OCI-LY7 (cell line): Measurements from ENCODE around the gene TANC1. TPM values are rescaled to one million over a fixed set of nuclear protein-coding genes. Genes with fewer than 3 reads are reported as not detected.
"Not testable (repeated sequence)": the region's sequence is repeated elsewhere in the genome, so short reads cannot be mapped to it uniquely, and the experiment has no call there.

Source experiments
- BruUV-seq: library from RNA; stranded (reverse); fragments of 400-500 nt; replicated peaks from 2 replicates; lab custom pipeline; 2021; lab: Mats Ljungman, UMichigan
- CTCF ChIA-PET: fragments of 300-600 bp; sonication (Branson Sonifier 250); formaldehyde crosslinking; loops from one replicate; lab custom pipeline; 2022; ENCODE audit warnings: antibody characterized with exemption; ENCODE audit not compliant: unreplicated experiment; lab: Charles Lee
- POLR2A ChIA-PET: fragments of 300-600 bp; sonication (Branson Sonifier 250); formaldehyde crosslinking; loops from one replicate; lab custom pipeline; 2022; ENCODE audit warnings: antibody characterized with exemption; lab: Charles Lee
- DNase-seq: peaks from one replicate; pipeline ENCODE4 v3.0.0-alpha.2; 2015; ENCODE audit warnings: low spot score
- H2AFZ ChIP-seq: fragments of 200-600 bp; sonication (generic), shearing (Covaris generic); 2 replicates; pipeline ENCODE4 v1.6.1; 2014; ENCODE audit warnings: mild to moderate bottlenecking, antibody characterized with exemption, low read length, moderate library complexity
- H3K27ac ChIP-seq: fragments of 200-600 bp; sonication (generic); 2 replicates; pipeline ENCODE4 v1.5.1; 2014; ENCODE audit warnings: mixed run types, low read depth, mild to moderate bottlenecking, moderate library complexity, low read length, inconsistent platforms; ENCODE audit not compliant: poor library complexity, severe bottlenecking
- H3K36me3 ChIP-seq: fragments of 200-600 bp; sonication (generic); 2 replicates; pipeline ENCODE4 v1.6.1; 2014; ENCODE audit warnings: mild to moderate bottlenecking, antibody characterized with exemption, low read length, moderate library complexity, mixed read lengths; ENCODE audit not compliant: insufficient read depth
- H3K4me1 ChIP-seq: fragments of 200-600 bp; sonication (generic); 2 replicates; pipeline ENCODE4 v1.5.1; 2014; ENCODE audit warnings: mild to moderate bottlenecking, low read length; ENCODE audit not compliant: insufficient read depth, poor library complexity, severe bottlenecking
- H3K4me2 ChIP-seq: fragments of 200-600 bp; sonication (generic); 2 replicates; pipeline ENCODE4 v1.6.1; 2014; ENCODE audit warnings: mild to moderate bottlenecking, low read length
- H3K4me3 ChIP-seq: fragments of 200-600 bp; sonication (generic); 2 replicates; pipeline ENCODE4 v1.5.1; 2014; ENCODE audit warnings: mild to moderate bottlenecking, low read depth, low read length; ENCODE audit not compliant: poor library complexity, severe bottlenecking
- H3K79me2 ChIP-seq: fragments of 200-600 bp; sonication (generic); 2 replicates; pipeline ENCODE4 v1.6.1; 2016; ENCODE audit warnings: low read depth, mild to moderate bottlenecking, low read length, moderate library complexity, mixed read lengths; ENCODE audit not compliant: insufficient read depth
- H3K9me2 ChIP-seq: fragments of 200-600 bp; sonication (generic); 2 replicates; pipeline ENCODE4 v1.6.1; 2016; ENCODE audit warnings: mild to moderate bottlenecking, low read length, mixed read lengths; ENCODE audit not compliant: insufficient read depth
- H3K9me3 ChIP-seq: fragments of 200-600 bp; sonication (generic); 2 replicates; pipeline ENCODE4 v1.6.1; 2014; ENCODE audit warnings: mild to moderate bottlenecking, mixed run types, low read length, mixed read lengths
- H4K20me1 ChIP-seq: fragments of 200-600 bp; sonication (generic); 2 replicates; pipeline ENCODE4 v1.6.1; 2014; ENCODE audit warnings: mild to moderate bottlenecking, antibody characterized with exemption, low read length, moderate library complexity, mixed read lengths; ENCODE audit not compliant: insufficient read depth
- CTCF ChIP-seq: fragments of 200-600 bp; sonication (generic); conservative IDR thresholded peaks from 2 replicates; pipeline ENCODE4 v1.5.1; 2014; ENCODE audit warnings: mild to moderate bottlenecking, antibody characterized with exemption, low read length, moderate library complexity, mixed read lengths
- EZH2phosphoT487 ChIP-seq: fragments of 200-600 bp; sonication (generic); IDR thresholded peaks from 2 replicates; pipeline ENCODE4 v1.6.1; 2018; ENCODE audit warnings: low read depth, borderline replicate concordance, mild to moderate bottlenecking, mixed run types, antibody characterized with exemption, low read length, moderate library complexity, mixed read lengths
- intact Hi-C: fragments of 100-400 bp; cut with micrococcal nuclease; formaldehyde crosslinking; loops from one replicate; pipeline ENCODE4 v1.10.0; 2022; ENCODE audit not compliant: unreplicated experiment
- total RNA-seq, 2 experiments: library from RNA; depleted of rRNA in 1 of 2; stranded (reverse); fragments of >200 nt in 1 of 2; shearing (Covaris generic) in 1 of 2; gene quantifications; 2 replicates each; pipeline ENCODE4 v1.2.3, GENCODE V29; 2014 to 2022

The TANC1 gene
- total RNA-seq, 2 experiments from 2014 or later: 0.04 TPM; not detected in 1

GRCh38 chr2:159139216-159139933, 170.9 kb downstream of the TANC1 start:
- no peak overlapping the region for H3K4me2 ChIP-seq
- POLR2A ChIA-PET: interaction anchor here (0.6 to 1.8 kb wide), 4 partner anchors 8 to 246 kb away, joined by 3 to 5 read pairs (median 4); no protein-coding TSS in a partner anchor

GRCh38 chr2:159140070-159140769, 171.8 kb downstream of the TANC1 start:
- no peaks in the 10 kb centered on the region for H3K79me2 ChIP-seq
- intact Hi-C loops: no loop called here
- POLR2A ChIA-PET: interaction anchor here (0.6 to 0.7 kb wide), 3 partner anchors 12 to 383 kb away, joined by 3 to 4 read pairs (median 3); no protein-coding TSS in a partner anchor
- TF ChIP-seq CTCF (no peak), EZH2phosphoT487 (no peak)
- H3K9me2 ChIP-seq: no peaks in the 10 kb centered on the region
- no peak for DNase-seq
- BruUV-seq: no TSS peak
- H3K4me1 ChIP-seq: no peaks in the 10 kb centered on the region
- no peak overlapping the region for H2AFZ ChIP-seq
- no peaks in the 10 kb centered on the region for H3K9me3 ChIP-seq
- CTCF ChIA-PET: no interaction called here
- H4K20me1 ChIP-seq: no peaks in the 10 kb centered on the region
- H3K27ac ChIP-seq: no peak overlapping the region
- no peak overlapping the region for H3K4me3 ChIP-seq
- H3K36me3 ChIP-seq: no peaks in the 10 kb centered on the region
- H3K4me2 ChIP-seq: no peak overlapping the region

More at GRCh38 chr2:159139216-159139933, 170.9 kb downstream of the TANC1 start:
- no peaks in the 10 kb centered on the region for H4K20me1 ChIP-seq
- DNase-seq: no peak
- no peak overlapping the region for H3K4me3 ChIP-seq
- H2AFZ ChIP-seq: no peak overlapping the region
- no peaks in the 10 kb centered on the region for H3K9me3 ChIP-seq
- H3K79me2 ChIP-seq: no peaks in the 10 kb centered on the region
- intact Hi-C loops: no loop called here
- no peaks in the 10 kb centered on the region for H3K36me3 ChIP-seq
- CTCF ChIA-PET: no interaction called here
- H3K27ac ChIP-seq: no peak overlapping the region
- TF ChIP-seq CTCF: no peak
- no peaks in the 10 kb centered on the region for H3K9me2 ChIP-seq
- no TSS peak for BruUV-seq
- H3K4me1 ChIP-seq: no peaks in the 10 kb centered on the region

- H3K79me2 ChIP-seq, H3K4me1 ChIP-seq, H4K20me1 ChIP-seq, intact Hi-C loops, H3K36me3 ChIP-seq, H3K27ac ChIP-seq, H2AFZ ChIP-seq, H3K4me3 ChIP-seq, H3K9me2 ChIP-seq, DNase-seq, H3K4me2 ChIP-seq, BruUV-seq, CTCF ChIA-PET, H3K9me3 ChIP-seq: not testable (repeated sequence)
- POLR2A ChIA-PET: interaction anchor here (0.6 to 0.7 kb wide), 3 partner anchors 12 to 382 kb away, joined by 3 to 4 read pairs (median 3); no protein-coding TSS in a partner anchor
Observed at GRCh38 chr2:159140821-159141220, 172.4 kb downstream of the TANC1 start.
